ENCODE data around the gene CERCAM.
A peak's percentile ranks its signal among the peaks of the same experiment; 100 is the strongest.
"Not testable (repeated sequence)": the region's sequence is repeated elsewhere in the genome, so short reads cannot be mapped to it uniquely, and the experiment has no call there.

The CERCAM gene

GRCh38 chr9:128421482-128421996 is 882 bp downstream of the CERCAM start:
- Histone ChIP-seq H2BK5ac (ENCODE audit: low read depth, low read length, poor library complexity, severe bottlenecking) (no peak overlapping the region), H3K27me3 (ENCODE audit: control insufficient read depth in 1 of 2, insufficient read depth in 1 of 2, low read length in 2 of 2) (peaks cover 2 to 22% of the 10 kb centered on the region in 2 experiments), H2AK5ac (ENCODE audit: low read length, severe bottlenecking) (peak overlapping the region; percentile 35), H2BK15ac (ENCODE audit: low read depth, poor library complexity, severe bottlenecking) (no peak overlapping the region), H3K4ac (ENCODE audit: low read depth in 1 of 2, low read length in 2 of 2) (peak overlapping the region; percentile 19 to 54), H3K14ac (ENCODE audit: low read length in 2 of 2) (peak overlapping the region; percentile 6 to 41), H3K79me1 (replicated peaks; ENCODE audit: low read length, poor library complexity, severe bottlenecking) (peaks cover 14% of the 10 kb centered on the region), H3K23ac (ENCODE audit: low read length in 2 of 2) (no peak overlapping the region), H2AFZ (ENCODE audit: low read depth, low read length) (peak overlapping the region; percentile 46), H3K36me3 (ENCODE audit: control insufficient read depth in 1 of 2, insufficient read depth in 2 of 2, low read depth in 1 of 2, low read length in 2 of 2) (peaks cover 22 to 25% of the 10 kb centered on the region in 2 experiments), H3K18ac (ENCODE audit: low read depth in 1 of 2, low read length in 2 of 2) (peak overlapping the region; percentile 81 to 82), H4K8ac (ENCODE audit: low read length) (peak overlapping the region; percentile 87), H3K4me3 (ENCODE audit: insufficient read depth in 1 of 2, low read depth in 1 of 2, low read length in 2 of 2) (peak overlapping the region; percentile 71 to 95), H2BK120ac (ENCODE audit: low read depth, low read length) (peak overlapping the region; percentile 71), H3K9me3 (ENCODE audit: control insufficient read depth, low read length) (no peaks in the 10 kb centered on the region), H3K4me1 (ENCODE audit: control insufficient read depth, insufficient read depth, low read depth, low read length) (peaks cover 23% of the 10 kb centered on the region), H4K91ac (ENCODE audit: low read length) (peak overlapping the region; percentile 91), H2BK12ac (ENCODE audit: low read length in 2 of 2) (peak overlapping the region in 1 of 2 experiments; percentile 21), H3K9ac (ENCODE audit: low read length) (peak overlapping the region; percentile 93), H3K4me2 (ENCODE audit: low read length, poor library complexity, severe bottlenecking) (peak overlapping the region; percentile 96), H3K27ac (ENCODE audit: low read length, poor library complexity, severe bottlenecking) (no peak overlapping the region)
- WGBS, result 43% methylated on average over 6 of the region's 11 CpGs
- no peak for DNase-seq

- not testable (repeated sequence) for H3K23ac ChIP-seq (ENCODE audit: low read length in 2 of 2); DNase-seq; H2AFZ ChIP-seq (ENCODE audit: low read depth, low read length); H2BK12ac ChIP-seq (ENCODE audit: low read length in 2 of 2); H3K18ac ChIP-seq (ENCODE audit: low read depth in 1 of 2, low read length in 2 of 2); H3K14ac ChIP-seq (ENCODE audit: low read length in 2 of 2); H2AK5ac ChIP-seq (ENCODE audit: low read length, severe bottlenecking); H2BK5ac ChIP-seq (ENCODE audit: low read depth, low read length, poor library complexity, severe bottlenecking); H3K4me2 ChIP-seq (ENCODE audit: low read length, poor library complexity, severe bottlenecking); H4K8ac ChIP-seq (ENCODE audit: low read length); H3K9me3 ChIP-seq (ENCODE audit: control insufficient read depth, low read length); H2BK15ac ChIP-seq (ENCODE audit: low read depth, poor library complexity, severe bottlenecking); H3K27ac ChIP-seq (ENCODE audit: low read length, poor library complexity, severe bottlenecking)
- WGBS, result 94% methylated on average over 12 of the region's 13 CpGs
- Histone ChIP-seq H3K79me1 (replicated peaks; ENCODE audit: low read length, poor library complexity, severe bottlenecking) (peaks cover 14% of the 10 kb centered on the region), H2BK120ac (ENCODE audit: low read depth, low read length) (peak overlapping the region; percentile 71), H4K91ac (ENCODE audit: low read length) (peak overlapping the region; percentile 46), H3K4me1 (ENCODE audit: control insufficient read depth, insufficient read depth, low read depth, low read length) (peaks cover 23% of the 10 kb centered on the region), H3K4ac (ENCODE audit: low read depth in 1 of 2, low read length in 2 of 2) (peak overlapping the region; percentile 13 to 19), H3K36me3 (ENCODE audit: control insufficient read depth in 1 of 2, insufficient read depth in 2 of 2, low read depth in 1 of 2, low read length in 2 of 2) (peaks cover 25 to 26% of the 10 kb centered on the region in 2 experiments), H3K9ac (ENCODE audit: low read length) (peak overlapping the region; percentile 93), H3K27me3 (ENCODE audit: control insufficient read depth in 1 of 2, insufficient read depth in 1 of 2, low read length in 2 of 2) (peaks cover 0 to 16% of the 10 kb centered on the region in 2 experiments), H3K4me3 (ENCODE audit: insufficient read depth in 1 of 2, low read depth in 1 of 2, low read length in 2 of 2) (peak overlapping the region in 1 of 2 experiments; percentile 95)
Observed at GRCh38 chr9:128422022-128422782, 1.5 kb downstream of the CERCAM start.

GRCh38 chr9:128422783-128423150 is 2.1 kb downstream of the CERCAM start:
- Histone ChIP-seq H3K14ac (ENCODE audit: low read length in 2 of 2) (no peak overlapping the region), H3K4me2 (ENCODE audit: low read length, poor library complexity, severe bottlenecking) (no peak overlapping the region), H3K18ac (ENCODE audit: low read depth in 1 of 2, low read length in 2 of 2) (no peak overlapping the region), H4K91ac (ENCODE audit: low read length) (peak overlapping the region; percentile 46), H2BK12ac (ENCODE audit: low read length in 2 of 2) (no peak overlapping the region), H2AFZ (ENCODE audit: low read depth, low read length) (no peak overlapping the region), H3K9ac (ENCODE audit: low read length) (no peak overlapping the region), H2BK5ac (ENCODE audit: low read depth, low read length, poor library complexity, severe bottlenecking) (no peak overlapping the region), H3K27me3 (ENCODE audit: control insufficient read depth in 1 of 2, insufficient read depth in 1 of 2, low read length in 2 of 2) (peaks cover 0 to 10% of the 10 kb centered on the region in 2 experiments), H2BK15ac (ENCODE audit: low read depth, poor library complexity, severe bottlenecking) (no peak overlapping the region), H3K27ac (ENCODE audit: low read length, poor library complexity, severe bottlenecking) (no peak overlapping the region), H3K36me3 (ENCODE audit: control insufficient read depth in 1 of 2, insufficient read depth in 2 of 2, low read depth in 1 of 2, low read length in 2 of 2) (peaks cover 27 to 28% of the 10 kb centered on the region in 2 experiments), H2BK120ac (ENCODE audit: low read depth, low read length) (no peak overlapping the region), H3K4ac (ENCODE audit: low read depth in 1 of 2, low read length in 2 of 2) (no peak overlapping the region), H4K8ac (ENCODE audit: low read length) (no peak overlapping the region), H2AK5ac (ENCODE audit: low read length, severe bottlenecking) (no peak overlapping the region), H3K4me1 (ENCODE audit: control insufficient read depth, insufficient read depth, low read depth, low read length) (peaks cover 23% of the 10 kb centered on the region), H3K79me1 (replicated peaks; ENCODE audit: low read length, poor library complexity, severe bottlenecking) (peaks cover 14% of the 10 kb centered on the region), H3K4me3 (ENCODE audit: insufficient read depth in 1 of 2, low read depth in 1 of 2, low read length in 2 of 2) (no peak overlapping the region), H3K23ac (ENCODE audit: low read length in 2 of 2) (no peak overlapping the region), H3K9me3 (ENCODE audit: control insufficient read depth, low read length) (no peaks in the 10 kb centered on the region)
- no peak for DNase-seq
- 97% methylated on average over 5 of the region's 5 CpGs for WGBS

GRCh38 chr9:128423356-128423755 is 2.7 kb downstream of the CERCAM start:
- not testable (repeated sequence) for H3K4me3 ChIP-seq (ENCODE audit: insufficient read depth in 1 of 2, low read depth in 1 of 2, low read length in 2 of 2); H2AFZ ChIP-seq (ENCODE audit: low read depth, low read length); H3K14ac ChIP-seq (ENCODE audit: low read length in 2 of 2); H4K91ac ChIP-seq (ENCODE audit: low read length); H3K9me3 ChIP-seq (ENCODE audit: control insufficient read depth, low read length); H4K8ac ChIP-seq (ENCODE audit: low read length); H3K27ac ChIP-seq (ENCODE audit: low read length, poor library complexity, severe bottlenecking); H2BK12ac ChIP-seq (ENCODE audit: low read length in 2 of 2); DNase-seq; H2BK5ac ChIP-seq (ENCODE audit: low read depth, low read length, poor library complexity, severe bottlenecking); H3K4ac ChIP-seq (ENCODE audit: low read depth in 1 of 2, low read length in 2 of 2); H3K27me3 ChIP-seq (ENCODE audit: control insufficient read depth in 1 of 2, insufficient read depth in 1 of 2, low read length in 2 of 2); H2AK5ac ChIP-seq (ENCODE audit: low read length, severe bottlenecking); H3K18ac ChIP-seq (ENCODE audit: low read depth in 1 of 2, low read length in 2 of 2); H3K9ac ChIP-seq (ENCODE audit: low read length); H2BK120ac ChIP-seq (ENCODE audit: low read depth, low read length); H3K4me2 ChIP-seq (ENCODE audit: low read length, poor library complexity, severe bottlenecking); H2BK15ac ChIP-seq (ENCODE audit: low read depth, poor library complexity, severe bottlenecking); H3K23ac ChIP-seq (ENCODE audit: low read length in 2 of 2)
- 87% methylated on average over 5 of the region's 6 CpGs for WGBS
- H3K79me1 ChIP-seq (replicated peaks; ENCODE audit: low read length, poor library complexity, severe bottlenecking), result peaks cover 14% of the 10 kb centered on the region
- peaks cover 33 to 34% of the 10 kb centered on the region in 2 experiments for H3K36me3 ChIP-seq (ENCODE audit: control insufficient read depth in 1 of 2, insufficient read depth in 2 of 2, low read depth in 1 of 2, low read length in 2 of 2)
- peaks cover 24% of the 10 kb centered on the region for H3K4me1 ChIP-seq (ENCODE audit: control insufficient read depth, insufficient read depth, low read depth, low read length)
